ENCODE data around the gene PEAK3. TPM values are rescaled to one million over a fixed set of nuclear protein-coding genes. Genes with fewer than 3 reads are reported as not detected.
A peak's percentile ranks its signal among the peaks of the same experiment; 100 is the strongest.

Gene PEAK3
- total RNA-seq, 3 donors from 2014 or later: 1.8 TPM; not detected in 2

DNA sequence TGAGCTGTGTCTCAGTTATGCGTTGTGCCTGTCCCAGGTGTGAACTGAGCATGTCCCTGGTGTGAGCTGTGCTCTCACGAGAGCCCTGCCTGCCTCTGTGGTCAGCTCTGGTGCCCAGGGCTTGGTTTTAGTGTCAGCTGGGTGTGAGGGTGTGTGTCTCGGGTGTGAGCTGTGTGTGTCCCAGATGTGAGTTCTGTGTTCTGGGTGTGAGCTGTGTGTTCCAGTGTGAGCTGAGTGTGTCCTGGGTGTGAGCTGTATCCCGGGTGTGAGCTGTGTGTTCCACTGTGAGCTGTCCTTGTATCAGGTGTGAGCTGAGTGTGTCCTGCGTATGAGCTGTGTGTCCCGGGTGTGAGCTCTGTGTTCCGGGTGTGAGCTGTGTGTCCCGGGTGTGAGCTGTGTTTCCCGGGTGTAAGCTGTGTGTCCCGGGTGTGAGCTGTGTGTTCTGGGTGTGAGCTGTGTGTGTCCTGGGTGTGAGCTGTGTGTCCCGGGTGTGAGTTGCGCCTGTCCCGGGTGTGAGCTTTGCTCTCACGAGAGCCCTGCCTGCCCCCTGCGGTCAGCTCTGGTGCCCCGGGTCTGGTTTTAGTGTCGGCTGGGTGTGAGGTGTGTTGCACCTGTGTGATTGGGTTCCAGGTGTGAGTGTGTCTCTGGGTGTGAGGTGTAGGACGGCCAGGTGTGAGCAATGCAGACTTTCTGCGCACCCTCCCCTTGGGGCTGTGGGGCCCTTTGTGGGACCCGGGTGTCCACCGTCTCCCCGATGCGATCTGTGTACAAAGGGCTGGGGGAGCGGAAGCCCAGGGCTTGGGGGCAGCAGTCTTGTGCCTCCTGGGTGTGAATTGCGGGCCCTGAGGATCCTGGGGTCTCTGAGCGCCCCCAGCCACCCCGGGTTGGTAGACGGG, 7.1 kb upstream of the PEAK3 start:
- peaks cover 12 to 43% of the 10 kb centered on the region in 2 donors for H3K27me3 ChIP-seq
- H3K4me3 ChIP-seq: peak overlapping the region; percentile 32 to 66 (median 45)
- H3K27ac ChIP-seq: no peak overlapping the region

GRCh38 chr19:2288338-2288817, 6.4 kb upstream of the PEAK3 start:
- TF ChIP-seq POLR2A (IDR thresholded peaks at IDR 0.05): no peak
- no peak for TF ChIP-seq POLR2AphosphoS5 (IDR thresholded peaks at IDR 0.05)
- TF ChIP-seq, protein P1, sequence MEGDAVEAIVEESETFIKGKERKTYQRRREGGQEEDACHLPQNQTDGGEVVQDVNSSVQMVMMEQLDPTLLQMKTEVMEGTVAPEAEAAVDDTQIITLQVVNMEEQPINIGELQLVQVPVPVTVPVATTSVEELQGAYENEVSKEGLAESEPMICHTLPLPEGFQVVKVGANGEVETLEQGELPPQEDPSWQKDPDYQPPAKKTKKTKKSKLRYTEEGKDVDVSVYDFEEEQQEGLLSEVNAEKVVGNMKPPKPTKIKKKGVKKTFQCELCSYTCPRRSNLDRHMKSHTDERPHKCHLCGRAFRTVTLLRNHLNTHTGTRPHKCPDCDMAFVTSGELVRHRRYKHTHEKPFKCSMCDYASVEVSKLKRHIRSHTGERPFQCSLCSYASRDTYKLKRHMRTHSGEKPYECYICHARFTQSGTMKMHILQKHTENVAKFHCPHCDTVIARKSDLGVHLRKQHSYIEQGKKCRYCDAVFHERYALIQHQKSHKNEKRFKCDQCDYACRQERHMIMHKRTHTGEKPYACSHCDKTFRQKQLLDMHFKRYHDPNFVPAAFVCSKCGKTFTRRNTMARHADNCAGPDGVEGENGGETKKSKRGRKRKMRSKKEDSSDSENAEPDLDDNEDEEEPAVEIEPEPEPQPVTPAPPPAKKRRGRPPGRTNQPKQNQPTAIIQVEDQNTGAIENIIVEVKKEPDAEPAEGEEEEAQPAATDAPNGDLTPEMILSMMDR (IDR thresholded peaks at IDR 0.05): no peak
- no peak overlapping the region for H3K4me3 ChIP-seq
- DNase-seq (ENCODE audit: low spot score in 2 of 2): no peak
- no peaks in the 10 kb centered on the region for H3K9me3 ChIP-seq
- intact Hi-C loops (cut with DNase I; ENCODE audit: low total_unique reads): no loop called here
- H3K4me1 ChIP-seq: peaks cover 12 to 21% of the 10 kb centered on the region in 2 donors
- no peaks in the 10 kb centered on the region for H3K36me3 ChIP-seq
- peaks cover 12 to 43% of the 10 kb centered on the region in 2 donors for H3K27me3 ChIP-seq
- no peak overlapping the region for H3K27ac ChIP-seq

More for the DNA sequence above, 7.1 kb upstream of the PEAK3 start:
- DNase-seq (ENCODE audit: low spot score in 2 of 2): no peak
- H3K9me3 ChIP-seq: no peaks in the 10 kb centered on the region
- intact Hi-C loops (cut with DNase I; ENCODE audit: low total_unique reads): no loop called here
- H3K36me3 ChIP-seq: no peaks in the 10 kb centered on the region
- H3K4me1 ChIP-seq: peaks cover 12 to 21% of the 10 kb centered on the region in 2 donors
- TF ChIP-seq POLR2A (IDR thresholded peaks at IDR 0.05): no peak
- no peak for TF ChIP-seq POLR2AphosphoS5 (IDR thresholded peaks at IDR 0.05)
- TF ChIP-seq, protein P1 (IDR thresholded peaks at IDR 0.05): no peak

- TF ChIP-seq POLR2A (IDR thresholded peaks at IDR 0.05) (no peak), POLR2AphosphoS5 (IDR thresholded peaks at IDR 0.05) (no peak)
- TF ChIP-seq, protein P1 (IDR thresholded peaks at IDR 0.05): no peak
- Histone ChIP-seq H3K27me3 (peaks cover 12 to 40% of the 10 kb centered on the region in 2 donors), H3K9me3 (no peaks in the 10 kb centered on the region), H3K36me3 (no peaks in the 10 kb centered on the region), H3K27ac (no peak overlapping the region), H3K4me3 (no peak overlapping the region), H3K4me1 (peaks cover 12 to 21% of the 10 kb centered on the region in 2 donors)
- DNase-seq (ENCODE audit: low spot score in 2 of 2): no peak
- intact Hi-C loops (cut with DNase I; ENCODE audit: low total_unique reads): no loop called here
These were observed 5.8 kb upstream of the PEAK3 start for GRCh38 chr19:2287585-2288337.

- no peak overlapping the region for H3K27ac ChIP-seq
- H3K27me3 ChIP-seq: peaks cover 9 to 34% of the 10 kb centered on the region in 2 donors
- no peaks in the 10 kb centered on the region for H3K36me3 ChIP-seq
- DNase-seq (ENCODE audit: low spot score in 2 of 2): no peak
- no peaks in the 10 kb centered on the region for H3K9me3 ChIP-seq
- peaks cover 12 to 21% of the 10 kb centered on the region in 2 donors for H3K4me1 ChIP-seq
- no peak for TF ChIP-seq POLR2A (IDR thresholded peaks at IDR 0.05)
- TF ChIP-seq, protein P1 (IDR thresholded peaks at IDR 0.05): no peak
- TF ChIP-seq POLR2AphosphoS5 (IDR thresholded peaks at IDR 0.05): no peak
- intact Hi-C loops (cut with DNase I; ENCODE audit: low total_unique reads): no loop called here
- H3K4me3 ChIP-seq: no peak overlapping the region
These were observed 4.6 kb upstream of the PEAK3 start for GRCh38 chr19:2286402-2287140.

Measured in breast epithelium (tissue), 4 donors.